ENCODE measurements around the gene POLR2J3.
"Not testable (repeated sequence)": the region's sequence is repeated elsewhere in the genome, so short reads cannot be mapped to it uniquely, and the experiment has no call there.

- TF ChIP-seq, protein P1, sequence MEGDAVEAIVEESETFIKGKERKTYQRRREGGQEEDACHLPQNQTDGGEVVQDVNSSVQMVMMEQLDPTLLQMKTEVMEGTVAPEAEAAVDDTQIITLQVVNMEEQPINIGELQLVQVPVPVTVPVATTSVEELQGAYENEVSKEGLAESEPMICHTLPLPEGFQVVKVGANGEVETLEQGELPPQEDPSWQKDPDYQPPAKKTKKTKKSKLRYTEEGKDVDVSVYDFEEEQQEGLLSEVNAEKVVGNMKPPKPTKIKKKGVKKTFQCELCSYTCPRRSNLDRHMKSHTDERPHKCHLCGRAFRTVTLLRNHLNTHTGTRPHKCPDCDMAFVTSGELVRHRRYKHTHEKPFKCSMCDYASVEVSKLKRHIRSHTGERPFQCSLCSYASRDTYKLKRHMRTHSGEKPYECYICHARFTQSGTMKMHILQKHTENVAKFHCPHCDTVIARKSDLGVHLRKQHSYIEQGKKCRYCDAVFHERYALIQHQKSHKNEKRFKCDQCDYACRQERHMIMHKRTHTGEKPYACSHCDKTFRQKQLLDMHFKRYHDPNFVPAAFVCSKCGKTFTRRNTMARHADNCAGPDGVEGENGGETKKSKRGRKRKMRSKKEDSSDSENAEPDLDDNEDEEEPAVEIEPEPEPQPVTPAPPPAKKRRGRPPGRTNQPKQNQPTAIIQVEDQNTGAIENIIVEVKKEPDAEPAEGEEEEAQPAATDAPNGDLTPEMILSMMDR (IDR thresholded peaks at IDR 0.05): not testable (repeated sequence)
- not testable (repeated sequence) for TF ChIP-seq POLR2A (IDR thresholded peaks at IDR 0.05)
Measured at GRCh38 chr7:102611675-102612325, 39.4 kb upstream of the POLR2J3 start.

Measured in uterus (tissue), 2 donors.